GM12891 (cell line): ENCODE results near the gene PACSIN2.

ENCODE experiments used
- PAX5 ChIP-seq: IDR thresholded peaks from 2 replicates; pipeline ENCODE4 v1.6.1; 2011; ENCODE audit warnings: low read length, moderate library complexity, mild to moderate bottlenecking; ENCODE audit not compliant: insufficient read depth, severe bottlenecking
- POLR2A ChIP-seq: IDR thresholded peaks from 2 replicates; pipeline ENCODE4 v1.6.1; 2011; ENCODE audit warnings: low read depth, low read length, control low read depth
- POLR2AphosphoS5 ChIP-seq: IDR thresholded peaks from 2 replicates; pipeline ENCODE4 v1.6.1; 2011; ENCODE audit warnings: low read depth, low read length, control low read depth
- POU2F2 ChIP-seq: IDR thresholded peaks from 2 replicates; pipeline ENCODE4 v1.6.1; 2011; ENCODE audit warnings: low read depth, mild to moderate bottlenecking, control low read depth, low read length, moderate library complexity
- SPI1 ChIP-seq: IDR thresholded peaks from 2 replicates; pipeline ENCODE4 v1.6.1; 2011; ENCODE audit warnings: low read depth, low read length, control low read depth

DNA sequence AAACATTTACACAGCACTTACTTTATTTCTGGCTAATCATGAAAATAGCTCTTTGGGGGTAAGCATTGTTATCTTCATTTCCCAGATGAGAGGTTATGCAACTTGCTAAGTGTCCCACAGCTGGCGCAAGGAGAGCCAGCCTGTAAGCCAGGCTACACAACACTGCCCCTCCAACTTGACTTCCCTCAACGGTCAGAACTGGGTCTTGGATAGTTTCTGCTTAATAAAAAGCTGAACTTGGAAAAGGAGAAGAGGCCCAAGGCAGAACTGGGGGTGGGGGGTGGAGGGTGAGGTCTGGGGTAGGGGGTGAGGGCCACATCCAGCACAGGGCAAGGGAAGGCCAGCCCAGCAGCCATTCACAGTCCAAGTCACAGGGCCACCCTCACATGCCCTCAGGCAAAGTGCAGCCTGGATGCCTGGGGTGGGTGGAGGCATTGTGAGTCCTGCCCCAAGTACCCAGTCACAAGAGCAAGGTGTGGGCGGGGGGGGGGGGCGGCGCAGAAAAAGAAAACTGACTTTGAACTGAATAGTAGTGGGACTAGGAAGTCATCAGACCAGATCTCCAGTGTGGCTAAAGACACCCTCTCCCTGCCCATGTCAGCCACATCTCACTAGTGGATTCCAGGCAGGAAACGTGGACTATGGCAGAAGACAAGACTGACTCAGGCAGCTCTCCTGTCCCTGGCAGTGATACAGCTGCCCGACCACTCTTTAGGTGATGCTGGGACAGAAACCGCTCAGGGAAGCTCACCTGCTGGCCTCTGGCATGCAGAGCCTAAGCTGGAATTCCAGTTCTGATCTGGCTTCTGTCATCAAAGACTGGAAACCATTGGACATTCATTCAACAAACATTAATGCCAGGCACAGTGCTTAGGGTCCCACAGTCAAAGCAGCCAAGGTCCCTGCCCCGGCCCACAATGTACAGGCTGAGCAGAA lies 52.4 kb downstream of the PACSIN2 start:
- TF ChIP-seq POLR2A (no peak), POLR2AphosphoS5 (no peak), PAX5 (no peak), SPI1 (no peak), POU2F2 (no peak)
